ENCODE measurements around the gene EI24. TPM values are rescaled to one million over a fixed set of nuclear protein-coding genes. Genes with fewer than 3 reads are reported as not detected.

Gene EI24
- total RNA-seq, 4 donors from 2014 or later = 88.9 to 140 (median 127) TPM

GRCh38 chr11:125625225-125625629 lies 56.0 kb downstream of the EI24 start:
- peak; percentile 58 to 74 for ATAC-seq
- DNase-seq = no peak
- in situ Hi-C loops (cut with MboI; ENCODE audit: low sequenced_read_pairs in 4 of 4) (no loop called here), intact Hi-C loops (cut with DNase I; ENCODE audit: low total_unique reads) (loop anchor here (1.0 to 2.0 kb wide), 3 partner anchors 32 to 128 kb away; partner anchors contain the start of genes EI24 and FEZ1)
- Histone ChIP-seq H3K4me1 (peaks cover 13 to 16% of the 10 kb centered on the region in 2 donors), H3K27ac (peak overlapping the region; percentile 89 to 97 (median 94)), H3K27me3 (no peaks in the 10 kb centered on the region), H3K36me3 (peaks cover under 1 to 23% of the 10 kb centered on the region in 2 donors), H3K9me3 (no peaks in the 10 kb centered on the region), H3K4me3 (peak overlapping the region; percentile 74 to 85 (median 83))
- no peak for TF ChIP-seq CTCF (IDR thresholded peaks at IDR 0.05 in 4 of 5, conservative IDR thresholded peaks at IDR 0.05 in 1 of 5)
- TF ChIP-seq POLR2A (IDR thresholded peaks at IDR 0.05) = no peak

GRCh38 chr11:125625630-125626287 lies 56.5 kb downstream of the EI24 start:
- Histone ChIP-seq H3K4me1 (peaks cover 13 to 16% of the 10 kb centered on the region in 2 donors), H3K36me3 (peaks cover 0 to 18% of the 10 kb centered on the region in 2 donors), H3K4me3 (peak overlapping the region; percentile 74 to 85 (median 83)), H3K27ac (peak overlapping the region; percentile 89 to 97 (median 94)), H3K9me3 (no peaks in the 10 kb centered on the region), H3K27me3 (no peaks in the 10 kb centered on the region)
- DNase-seq (peak; percentile 66 to 76), ATAC-seq (peak; percentile 93)
- TF ChIP-seq POLR2A (IDR thresholded peaks at IDR 0.05) = peak in 1 of 2 donors; percentile 34
- no peak for TF ChIP-seq CTCF (IDR thresholded peaks at IDR 0.05 in 4 of 5, conservative IDR thresholded peaks at IDR 0.05 in 1 of 5)
- intact Hi-C loops (cut with DNase I; ENCODE audit: low total_unique reads) (loop anchor here (1.0 to 2.0 kb wide), 3 partner anchors 32 to 129 kb away; partner anchors contain the start of genes EI24 and FEZ1), in situ Hi-C loops (cut with MboI; ENCODE audit: low sequenced_read_pairs in 4 of 4) (no loop called here)

- Histone ChIP-seq H3K36me3 (peaks cover 0 to 11% of the 10 kb centered on the region in 2 donors), H3K27ac (peak overlapping the region; percentile 24 to 97 (median 93)), H3K4me3 (peak overlapping the region; percentile 74 to 85 (median 83)), H3K9me3 (no peaks in the 10 kb centered on the region), H3K27me3 (no peaks in the 10 kb centered on the region), H3K4me1 (peaks cover 13 to 16% of the 10 kb centered on the region in 2 donors)
- DNase-seq (no peak), ATAC-seq (no peak)
- TF ChIP-seq POLR2A (IDR thresholded peaks at IDR 0.05) (no peak), CTCF (IDR thresholded peaks at IDR 0.05 in 4 of 5, conservative IDR thresholded peaks at IDR 0.05 in 1 of 5) (no peak)
- in situ Hi-C loops (cut with MboI; ENCODE audit: low sequenced_read_pairs in 4 of 4) = no loop called here
- intact Hi-C loops (cut with DNase I; ENCODE audit: low total_unique reads) = no loop called here
These were observed 57.1 kb downstream of the EI24 start for GRCh38 chr11:125626288-125626950.

- TF ChIP-seq POLR2A (IDR thresholded peaks at IDR 0.05) (no peak), CTCF (IDR thresholded peaks at IDR 0.05 in 4 of 5, conservative IDR thresholded peaks at IDR 0.05 in 1 of 5) (no peak)
- DNase-seq = no peak
- H3K27ac ChIP-seq = no peak overlapping the region
- in situ Hi-C loops (cut with MboI; ENCODE audit: low sequenced_read_pairs in 4 of 4) = no loop called here
- H3K4me3 ChIP-seq = no peak overlapping the region
- H3K9me3 ChIP-seq = no peaks in the 10 kb centered on the region
- peaks cover 13 to 16% of the 10 kb centered on the region in 2 donors for H3K4me1 ChIP-seq
- H3K27me3 ChIP-seq = no peaks in the 10 kb centered on the region
- intact Hi-C loops (cut with DNase I; ENCODE audit: low total_unique reads) = no loop called here
- no peak for ATAC-seq
- H3K36me3 ChIP-seq = peaks cover 0 to 1% of the 10 kb centered on the region in 2 donors
These were observed 58.1 kb downstream of the EI24 start for GRCh38 chr11:125627236-125627910.

Other genes starting within 250 kb of the EI24 start
- 1 to 10 TPM; 5.2 to 7.9 (median 6.6) TPM for gene FEZ1, start 73.2 kb upstream of the EI24 start, total RNA-seq
- 10 to 100 TPM; 31.5 to 34.6 (median 32.9) TPM for gene STT3A, start 23.4 kb downstream of the EI24 start, total RNA-seq
- gene CHEK1, start 55.7 kb downstream of the EI24 start, total RNA-seq = under 1 TPM in 2 of 4 donors, not detected in 2; 0.42 to 0.56 TPM
- gene ACRV1, start 111.4 kb downstream of the EI24 start, total RNA-seq = not detected
- not detected for gene PATE1, start 176.8 kb downstream of the EI24 start, total RNA-seq
- not detected for gene PATE2, start 209.4 kb downstream of the EI24 start, total RNA-seq
- gene PATE3, start 218.7 kb downstream of the EI24 start, total RNA-seq = not detected